Neural cell (in vitro differentiated cells): ENCODE measurements around the gene DENND6A.

Source experiments
- EZH2 ChIP-seq: fragments of 200-600, 300-800 bp; shearing (Covaris generic), sonication (generic); IDR thresholded peaks from 2 replicates; pipeline ENCODE4 v1.6.1; 2014; ENCODE audit warnings: antibody characterized with exemption, low read length, borderline replicate concordance, mild to moderate bottlenecking; ENCODE audit not compliant: insufficient read depth, poor library complexity, severe bottlenecking
- POLR2AphosphoS5 ChIP-seq: IDR thresholded peaks from 2 replicates; pipeline ENCODE4 v1.6.1; 2012
- RAD21 ChIP-seq: fragments of 450-650 bp; conservative IDR thresholded peaks from 2 replicates; pipeline ENCODE4 v1.6.1; 2014; ENCODE audit warnings: antibody characterized with exemption, mild to moderate bottlenecking, moderate library complexity
- TAF1 ChIP-seq: IDR thresholded peaks from 2 replicates; pipeline ENCODE4 v1.6.1; 2012; ENCODE audit warnings: low read depth
- TF ChIP-seq, protein P1 (sequence below): fragments of 450-650 bp; IDR thresholded peaks from 2 replicates; pipeline ENCODE4 v1.5.1; 2014; ENCODE audit warnings: antibody characterized with exemption, mild to moderate bottlenecking, moderate library complexity; ENCODE audit not compliant: poor library complexity, severe bottlenecking

GRCh38 chr3:57617739-57618138 is 75.1 kb downstream of the DENND6A start:
- TF ChIP-seq, protein P1, sequence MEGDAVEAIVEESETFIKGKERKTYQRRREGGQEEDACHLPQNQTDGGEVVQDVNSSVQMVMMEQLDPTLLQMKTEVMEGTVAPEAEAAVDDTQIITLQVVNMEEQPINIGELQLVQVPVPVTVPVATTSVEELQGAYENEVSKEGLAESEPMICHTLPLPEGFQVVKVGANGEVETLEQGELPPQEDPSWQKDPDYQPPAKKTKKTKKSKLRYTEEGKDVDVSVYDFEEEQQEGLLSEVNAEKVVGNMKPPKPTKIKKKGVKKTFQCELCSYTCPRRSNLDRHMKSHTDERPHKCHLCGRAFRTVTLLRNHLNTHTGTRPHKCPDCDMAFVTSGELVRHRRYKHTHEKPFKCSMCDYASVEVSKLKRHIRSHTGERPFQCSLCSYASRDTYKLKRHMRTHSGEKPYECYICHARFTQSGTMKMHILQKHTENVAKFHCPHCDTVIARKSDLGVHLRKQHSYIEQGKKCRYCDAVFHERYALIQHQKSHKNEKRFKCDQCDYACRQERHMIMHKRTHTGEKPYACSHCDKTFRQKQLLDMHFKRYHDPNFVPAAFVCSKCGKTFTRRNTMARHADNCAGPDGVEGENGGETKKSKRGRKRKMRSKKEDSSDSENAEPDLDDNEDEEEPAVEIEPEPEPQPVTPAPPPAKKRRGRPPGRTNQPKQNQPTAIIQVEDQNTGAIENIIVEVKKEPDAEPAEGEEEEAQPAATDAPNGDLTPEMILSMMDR, result no peak
- TF ChIP-seq POLR2AphosphoS5 (no peak), TAF1 (no peak), RAD21 (no peak), EZH2 (no peak)
